ENCODE measurements around the gene ANKRD40CL.

The ANKRD40CL gene

DNA sequence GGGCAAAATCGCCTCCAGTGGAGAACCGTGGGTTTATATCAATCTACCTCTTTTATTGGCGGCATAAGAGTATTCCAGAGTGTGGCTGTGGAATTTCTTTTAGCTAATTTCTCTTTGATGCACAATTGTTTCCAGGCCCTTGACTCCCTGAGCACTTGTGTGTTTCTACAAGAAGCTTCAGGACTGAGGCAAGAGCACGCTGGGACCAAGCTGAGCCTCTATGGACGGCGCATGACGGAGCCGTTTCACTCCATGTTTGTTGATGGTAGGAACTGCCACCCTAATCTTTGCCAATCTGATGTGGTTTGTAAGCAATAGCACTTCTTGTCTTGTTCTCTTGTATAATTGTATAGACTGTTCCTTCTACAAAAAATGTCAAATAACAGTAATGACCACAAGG, 11.2 kb upstream of the ANKRD40CL start:
- Histone ChIP-seq H3K27me3 (ENCODE audit: control insufficient read depth in 1 of 2, insufficient read depth in 2 of 2, low read length in 2 of 2) (no peaks in the 10 kb centered on the region), H3K27ac (ENCODE audit: low read depth, low read length) (no peak overlapping the region), H3K36me3 (ENCODE audit: control insufficient read depth in 1 of 2, insufficient read depth in 2 of 2, low read length in 2 of 2) (no peaks in the 10 kb centered on the region), H3K9me3 (ENCODE audit: control insufficient read depth in 1 of 2, low read length in 2 of 2) (no peaks in the 10 kb centered on the region), H3K4me3 (ENCODE audit: low read depth in 1 of 2, low read length in 2 of 2) (no peak overlapping the region), H3K9ac (ENCODE audit: low read depth in 1 of 2, low read length in 2 of 2) (no peak overlapping the region), H3K4me1 (ENCODE audit: control insufficient read depth in 1 of 2, insufficient read depth in 2 of 2, low read length in 2 of 2) (no peaks in the 10 kb centered on the region)

DNA sequence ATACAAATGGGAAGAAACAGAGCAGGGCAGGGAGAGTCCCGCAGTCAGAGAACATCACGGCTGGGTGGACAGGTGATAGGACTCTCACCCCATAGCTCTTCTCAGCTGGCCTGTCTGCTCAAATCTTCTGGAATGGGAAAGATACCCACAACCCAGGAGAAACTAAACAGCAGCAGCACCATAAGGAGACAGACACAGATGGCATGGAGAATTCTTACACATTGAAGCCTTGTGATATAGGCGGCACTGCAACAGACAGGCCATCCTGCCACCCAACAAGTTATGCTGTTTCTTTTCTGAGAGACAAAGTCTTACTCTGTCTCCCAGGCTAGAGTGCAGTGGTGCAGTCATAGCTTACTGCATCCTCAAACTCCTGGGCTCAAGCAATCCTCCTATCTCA, 8.6 kb upstream of the ANKRD40CL start:
- H3K4me3 ChIP-seq (ENCODE audit: low read depth in 1 of 2, low read length in 2 of 2): no peak overlapping the region
- no peaks in the 10 kb centered on the region for H3K36me3 ChIP-seq (ENCODE audit: control insufficient read depth in 1 of 2, insufficient read depth in 2 of 2, low read length in 2 of 2)
- H3K27me3 ChIP-seq (ENCODE audit: control insufficient read depth in 1 of 2, insufficient read depth in 2 of 2, low read length in 2 of 2): no peaks in the 10 kb centered on the region
- no peak overlapping the region for H3K27ac ChIP-seq (ENCODE audit: low read depth, low read length)
- no peaks in the 10 kb centered on the region for H3K9me3 ChIP-seq (ENCODE audit: control insufficient read depth in 1 of 2, low read length in 2 of 2)
- H3K9ac ChIP-seq (ENCODE audit: low read depth in 1 of 2, low read length in 2 of 2): no peak overlapping the region
- H3K4me1 ChIP-seq (ENCODE audit: control insufficient read depth in 1 of 2, insufficient read depth in 2 of 2, low read length in 2 of 2): peaks cover 0 to 3% of the 10 kb centered on the region in 2 donors

DNA sequence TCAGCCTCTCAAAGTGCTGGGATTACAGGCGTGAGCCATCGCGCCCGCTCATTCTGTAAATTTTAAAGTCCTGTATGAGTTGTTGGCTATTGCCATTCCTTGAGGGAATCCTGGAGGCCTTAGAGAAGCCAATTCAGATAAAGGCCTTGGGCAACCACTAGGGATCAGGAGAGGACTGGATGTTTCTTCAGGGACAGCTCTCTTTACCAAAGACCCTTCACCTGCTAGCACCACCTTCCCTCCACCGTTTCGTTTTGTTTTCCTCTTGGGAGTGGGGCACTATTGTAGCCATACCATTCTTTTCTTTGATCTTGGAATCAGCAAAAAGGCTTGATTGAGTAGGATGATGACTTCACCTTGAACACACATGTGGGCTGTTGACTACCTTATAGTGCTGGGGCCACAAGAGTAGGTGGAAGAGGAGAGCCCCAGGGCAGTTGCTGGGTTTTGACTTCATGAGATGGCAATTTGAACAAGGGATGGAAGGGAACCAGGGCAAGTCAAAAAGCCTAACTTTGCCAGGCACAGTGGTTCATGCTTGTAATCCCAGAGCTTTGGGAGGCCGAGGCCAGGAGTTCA, 7.0 kb upstream of the ANKRD40CL start:
- Histone ChIP-seq H3K9ac (ENCODE audit: low read depth in 1 of 2, low read length in 2 of 2) (no peak overlapping the region), H3K4me3 (ENCODE audit: low read depth in 1 of 2, low read length in 2 of 2) (no peak overlapping the region), H3K9me3 (ENCODE audit: control insufficient read depth in 1 of 2, low read length in 2 of 2) (no peaks in the 10 kb centered on the region), H3K4me1 (ENCODE audit: control insufficient read depth in 1 of 2, insufficient read depth in 2 of 2, low read length in 2 of 2) (peaks cover 0 to 3% of the 10 kb centered on the region in 2 donors), H3K27me3 (ENCODE audit: control insufficient read depth in 1 of 2, insufficient read depth in 2 of 2, low read length in 2 of 2) (no peaks in the 10 kb centered on the region), H3K27ac (ENCODE audit: low read depth, low read length) (no peak overlapping the region), H3K36me3 (ENCODE audit: control insufficient read depth in 1 of 2, insufficient read depth in 2 of 2, low read length in 2 of 2) (no peaks in the 10 kb centered on the region)

DNA sequence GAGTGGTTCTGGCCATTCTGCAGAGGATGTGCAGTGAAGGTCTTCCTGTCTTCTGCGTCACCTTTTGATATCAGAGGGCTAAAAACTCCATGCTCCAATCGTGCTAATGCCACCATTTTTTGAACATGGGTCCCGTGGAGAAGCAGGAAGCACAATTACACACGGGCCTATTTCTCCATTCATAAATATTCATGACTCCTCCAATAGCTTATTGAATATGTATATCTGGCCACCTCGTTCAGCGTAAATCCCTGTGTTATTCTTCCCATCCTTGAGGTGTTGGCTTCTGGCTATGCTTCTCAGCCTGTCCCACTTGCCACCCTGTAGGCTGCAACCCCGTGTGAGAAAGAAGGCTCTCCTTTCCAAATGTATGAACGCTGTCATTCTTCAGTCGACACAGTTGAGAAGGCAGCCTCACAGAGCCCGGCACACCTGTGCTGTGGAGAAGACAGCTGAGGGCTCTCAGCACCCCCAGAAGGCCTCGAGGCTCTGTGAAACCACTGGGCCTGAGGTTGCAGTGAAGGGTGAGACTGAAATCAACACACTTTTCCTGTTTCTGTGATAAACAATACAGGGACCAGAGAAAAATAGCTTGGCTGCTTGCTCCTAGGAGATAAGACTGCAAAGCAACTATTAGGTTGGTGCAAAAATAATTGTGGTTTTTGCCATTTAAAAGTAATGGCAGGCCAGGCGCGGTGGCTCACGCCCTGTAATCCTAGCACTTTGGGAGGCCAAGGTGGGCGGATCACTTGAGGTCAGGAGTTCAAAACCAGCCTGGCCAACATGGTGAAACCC, 4.9 kb upstream of the ANKRD40CL start:
- Histone ChIP-seq H3K27ac (ENCODE audit: low read depth, low read length) (no peak overlapping the region), H3K4me1 (ENCODE audit: control insufficient read depth in 1 of 2, insufficient read depth in 2 of 2, low read length in 2 of 2) (peaks cover 0 to 9% of the 10 kb centered on the region in 2 donors), H3K9ac (ENCODE audit: low read depth in 1 of 2, low read length in 2 of 2) (no peak overlapping the region), H3K27me3 (ENCODE audit: control insufficient read depth in 1 of 2, insufficient read depth in 2 of 2, low read length in 2 of 2) (no peaks in the 10 kb centered on the region), H3K4me3 (ENCODE audit: low read depth in 1 of 2, low read length in 2 of 2) (no peak overlapping the region), H3K36me3 (ENCODE audit: control insufficient read depth in 1 of 2, insufficient read depth in 2 of 2, low read length in 2 of 2) (no peaks in the 10 kb centered on the region), H3K9me3 (ENCODE audit: control insufficient read depth in 1 of 2, low read length in 2 of 2) (no peaks in the 10 kb centered on the region)

DNA sequence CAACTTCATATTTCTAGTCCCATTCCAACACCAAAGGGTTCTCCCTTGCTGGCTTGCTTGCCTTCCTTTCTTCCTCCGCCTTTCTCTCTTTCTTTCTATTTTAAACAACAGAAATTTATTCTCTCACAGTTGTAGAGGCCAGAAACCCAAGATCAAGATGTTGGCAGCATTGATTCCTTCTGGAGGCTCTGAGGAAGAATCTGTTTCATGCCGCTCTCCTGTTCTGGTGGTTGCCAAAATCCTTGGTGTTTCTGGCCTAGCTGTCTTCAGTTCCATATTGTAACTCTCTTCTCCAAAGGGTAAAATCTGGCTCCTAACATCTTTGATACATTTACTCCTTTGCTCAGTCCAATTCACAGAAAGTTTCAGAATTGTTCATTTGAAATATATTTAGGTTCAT, 3.0 kb upstream of the ANKRD40CL start:
- no peaks in the 10 kb centered on the region for H3K36me3 ChIP-seq (ENCODE audit: control insufficient read depth in 1 of 2, insufficient read depth in 2 of 2, low read length in 2 of 2)
- no peak overlapping the region for H3K9ac ChIP-seq (ENCODE audit: low read depth in 1 of 2, low read length in 2 of 2)
- H3K27me3 ChIP-seq (ENCODE audit: control insufficient read depth in 1 of 2, insufficient read depth in 2 of 2, low read length in 2 of 2): no peaks in the 10 kb centered on the region
- no peaks in the 10 kb centered on the region for H3K9me3 ChIP-seq (ENCODE audit: control insufficient read depth in 1 of 2, low read length in 2 of 2)
- H3K27ac ChIP-seq (ENCODE audit: low read depth, low read length): no peak overlapping the region
- H3K4me3 ChIP-seq (ENCODE audit: low read depth in 1 of 2, low read length in 2 of 2): no peak overlapping the region
- peaks cover 11 to 23% of the 10 kb centered on the region in 2 donors for H3K4me1 ChIP-seq (ENCODE audit: control insufficient read depth in 1 of 2, insufficient read depth in 2 of 2, low read length in 2 of 2)

DNA sequence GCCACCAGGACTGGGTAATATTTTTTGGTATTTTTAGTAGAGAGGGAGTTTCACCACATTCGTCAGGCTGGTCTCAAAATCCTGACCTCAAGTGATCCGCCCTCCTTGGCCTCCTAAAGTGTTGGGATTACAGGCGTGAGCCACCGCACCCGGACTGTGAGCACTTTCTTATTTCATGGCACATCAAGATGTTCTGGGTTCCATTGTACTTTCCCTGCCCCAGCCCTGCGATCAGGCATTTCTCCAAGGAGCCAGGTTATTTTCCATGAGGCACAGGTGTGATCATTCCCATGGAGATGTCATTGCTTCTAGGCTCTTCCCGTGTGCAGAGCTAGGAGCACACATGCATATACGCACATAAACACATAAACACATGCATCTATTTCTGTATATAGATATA, 2.6 kb upstream of the ANKRD40CL start:
- Histone ChIP-seq H3K4me1 (ENCODE audit: control insufficient read depth in 1 of 2, insufficient read depth in 2 of 2, low read length in 2 of 2) (peaks cover 15 to 28% of the 10 kb centered on the region in 2 donors), H3K27ac (ENCODE audit: low read depth, low read length) (no peak overlapping the region), H3K9ac (ENCODE audit: low read depth in 1 of 2, low read length in 2 of 2) (no peak overlapping the region), H3K4me3 (ENCODE audit: low read depth in 1 of 2, low read length in 2 of 2) (no peak overlapping the region), H3K36me3 (ENCODE audit: control insufficient read depth in 1 of 2, insufficient read depth in 2 of 2, low read length in 2 of 2) (no peaks in the 10 kb centered on the region), H3K27me3 (ENCODE audit: control insufficient read depth in 1 of 2, insufficient read depth in 2 of 2, low read length in 2 of 2) (no peaks in the 10 kb centered on the region), H3K9me3 (ENCODE audit: control insufficient read depth in 1 of 2, low read length in 2 of 2) (no peaks in the 10 kb centered on the region)

DNA sequence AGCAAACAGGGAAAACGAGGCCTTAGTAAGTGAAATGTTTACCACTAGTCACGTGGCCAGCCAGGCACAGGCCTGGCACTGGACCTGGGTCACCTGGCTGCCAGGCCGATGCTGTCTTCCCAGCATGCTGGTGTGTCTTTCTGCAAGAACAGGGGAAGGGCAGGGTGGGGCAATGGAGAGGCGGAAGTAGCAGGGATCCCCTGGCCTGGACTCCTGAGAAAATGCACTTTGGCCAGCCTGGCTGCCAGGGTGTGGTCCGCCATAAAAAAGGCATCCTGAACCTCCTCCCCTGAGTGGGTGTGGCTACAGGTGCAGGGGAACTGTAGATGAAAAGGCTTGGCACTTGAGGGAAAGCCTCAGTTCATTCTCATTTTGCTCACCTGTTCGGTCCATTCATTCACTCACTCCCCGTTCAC, 1.0 kb upstream of the ANKRD40CL start:
- no peak overlapping the region for H3K9ac ChIP-seq (ENCODE audit: low read depth in 1 of 2, low read length in 2 of 2)
- H3K36me3 ChIP-seq (ENCODE audit: control insufficient read depth in 1 of 2, insufficient read depth in 2 of 2, low read length in 2 of 2): peaks cover 0 to under 1% of the 10 kb centered on the region in 2 donors
- no peak overlapping the region for H3K27ac ChIP-seq (ENCODE audit: low read depth, low read length)
- peaks cover 30 to 41% of the 10 kb centered on the region in 2 donors for H3K4me1 ChIP-seq (ENCODE audit: control insufficient read depth in 1 of 2, insufficient read depth in 2 of 2, low read length in 2 of 2)
- no peaks in the 10 kb centered on the region for H3K9me3 ChIP-seq (ENCODE audit: control insufficient read depth in 1 of 2, low read length in 2 of 2)
- no peaks in the 10 kb centered on the region for H3K27me3 ChIP-seq (ENCODE audit: control insufficient read depth in 1 of 2, insufficient read depth in 2 of 2, low read length in 2 of 2)
- H3K4me3 ChIP-seq (ENCODE audit: low read depth in 1 of 2, low read length in 2 of 2): no peak overlapping the region

DNA sequence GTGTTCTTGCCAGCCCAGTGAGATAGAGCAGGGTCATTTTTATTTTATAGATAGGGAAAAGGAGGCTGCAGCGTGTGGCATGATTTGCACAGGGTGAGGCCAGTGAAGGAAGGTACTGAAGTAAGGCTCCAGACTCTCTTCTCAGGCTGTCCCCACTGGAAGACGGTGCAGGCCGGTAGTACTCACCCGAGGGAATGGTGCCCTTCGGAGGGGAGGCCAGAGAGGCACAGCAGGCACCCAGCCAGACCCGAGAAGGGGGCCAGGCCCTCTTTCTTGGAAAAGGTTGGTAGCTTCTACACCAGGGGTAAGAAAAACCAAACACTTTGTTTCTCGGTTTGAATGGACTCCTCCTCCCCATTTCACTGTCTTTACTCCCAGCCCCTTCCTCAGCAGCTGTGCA, 288 bp downstream of the ANKRD40CL start:
- Histone ChIP-seq H3K4me1 (ENCODE audit: control insufficient read depth in 1 of 2, insufficient read depth in 2 of 2, low read length in 2 of 2) (peaks cover 34 to 39% of the 10 kb centered on the region in 2 donors), H3K36me3 (ENCODE audit: control insufficient read depth in 1 of 2, insufficient read depth in 2 of 2, low read length in 2 of 2) (peaks cover 4 to 6% of the 10 kb centered on the region in 2 donors), H3K27me3 (ENCODE audit: control insufficient read depth in 1 of 2, insufficient read depth in 2 of 2, low read length in 2 of 2) (no peaks in the 10 kb centered on the region), H3K9ac (ENCODE audit: low read depth in 1 of 2, low read length in 2 of 2) (peak overlapping the region; percentile 82 to 92), H3K4me3 (ENCODE audit: low read depth in 1 of 2, low read length in 2 of 2) (peak overlapping the region; percentile 69 to 73), H3K27ac (ENCODE audit: low read depth, low read length) (peak overlapping the region; percentile 82), H3K9me3 (ENCODE audit: control insufficient read depth in 1 of 2, low read length in 2 of 2) (no peaks in the 10 kb centered on the region)

DNA sequence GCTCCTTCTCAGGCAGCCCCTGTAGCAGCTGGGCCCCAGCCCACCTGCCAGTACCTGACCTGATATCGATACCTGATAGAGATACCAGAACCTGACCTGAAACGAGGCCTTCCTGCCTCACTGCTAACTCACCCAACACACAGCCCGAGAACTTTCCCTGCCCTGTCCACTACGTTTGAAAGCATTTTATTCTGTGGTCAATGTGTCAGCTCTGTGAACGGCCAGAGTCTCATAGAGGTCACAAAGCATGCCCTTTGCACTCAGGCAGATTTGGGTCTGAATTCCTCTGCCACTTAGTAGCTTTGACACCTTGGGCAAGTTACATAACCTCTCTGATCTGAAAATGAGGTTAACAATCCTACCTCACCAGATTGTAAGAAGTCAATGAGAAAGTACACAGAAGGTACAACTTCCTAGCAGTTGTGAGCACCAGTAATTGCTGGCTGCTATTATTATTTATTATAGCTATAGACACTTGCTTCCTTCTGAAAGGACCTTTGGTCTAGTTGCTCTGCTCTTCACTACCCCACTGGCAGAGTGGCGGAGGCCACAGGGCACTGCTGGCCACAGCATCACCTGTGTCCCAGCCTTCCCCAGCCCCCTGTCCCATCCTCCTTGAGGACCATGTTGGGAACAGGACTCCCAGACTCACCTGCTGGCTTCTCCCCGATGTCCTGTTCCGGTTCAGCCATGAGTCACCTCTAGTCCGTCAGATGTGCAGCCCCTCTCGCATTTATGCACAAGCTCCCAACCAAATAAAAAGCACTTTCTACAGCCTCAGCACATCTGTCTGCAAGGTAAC, 895 bp downstream of the ANKRD40CL start:
- H3K36me3 ChIP-seq (ENCODE audit: control insufficient read depth in 1 of 2, insufficient read depth in 2 of 2, low read length in 2 of 2): peaks cover 4 to 11% of the 10 kb centered on the region in 2 donors
- H3K27ac ChIP-seq (ENCODE audit: low read depth, low read length): peak overlapping the region; percentile 82
- H3K27me3 ChIP-seq (ENCODE audit: control insufficient read depth in 1 of 2, insufficient read depth in 2 of 2, low read length in 2 of 2): no peaks in the 10 kb centered on the region
- peaks cover 34 to 38% of the 10 kb centered on the region in 2 donors for H3K4me1 ChIP-seq (ENCODE audit: control insufficient read depth in 1 of 2, insufficient read depth in 2 of 2, low read length in 2 of 2)
- peak overlapping the region; percentile 82 to 92 for H3K9ac ChIP-seq (ENCODE audit: low read depth in 1 of 2, low read length in 2 of 2)
- H3K9me3 ChIP-seq (ENCODE audit: control insufficient read depth in 1 of 2, low read length in 2 of 2): no peaks in the 10 kb centered on the region
- peak overlapping the region; percentile 69 to 73 for H3K4me3 ChIP-seq (ENCODE audit: low read depth in 1 of 2, low read length in 2 of 2)

Data from duodenal mucosa (tissue), 2 donors.